Astrocyte (in vitro differentiated cells and primary cell): Measurements from ENCODE around the gene TSPAN4. TPM values are rescaled to one million over a fixed set of nuclear protein-coding genes. Genes with fewer than 3 reads are reported as not detected.
A peak's percentile ranks its signal among the peaks of the same experiment; 100 is the strongest.

Source experiments
- DNase-seq: peaks from one replicate; pipeline ENCODE4 v3.0.0-alpha.2; 2010; ENCODE audit warnings: low read depth
- FAIRE-seq: peaks from 2 replicates; lab custom pipeline; 2011; peaks lifted over from hg19 to GRCh38; lab: Jason Lieb, UNC
- H2AFZ ChIP-seq: 2 replicates; pipeline ENCODE4 v1.6.0; 2012; ENCODE audit warnings: low read depth, low read length, inconsistent platforms
- H3K27ac ChIP-seq: 2 replicates; pipeline ENCODE4 v1.5.1; 2011; ENCODE audit warnings: low read depth, low read length, inconsistent platforms
- H3K27me3 ChIP-seq: 2 replicates; pipeline ENCODE4 v1.6.0; 2011; ENCODE audit warnings: low read length, inconsistent platforms; ENCODE audit not compliant: insufficient read depth
- H3K36me3 ChIP-seq: 2 replicates; pipeline ENCODE4 v1.5.1; 2011; ENCODE audit warnings: low read length, inconsistent platforms; ENCODE audit not compliant: insufficient read depth
- H3K4me1 ChIP-seq: 2 replicates; pipeline ENCODE4 v1.5.1; 2011; ENCODE audit warnings: low read length, inconsistent platforms; ENCODE audit not compliant: insufficient read depth
- H3K4me2 ChIP-seq: 2 replicates; pipeline ENCODE4 v1.6.0; 2012; ENCODE audit warnings: low read length, inconsistent platforms
- H3K4me3 ChIP-seq: 2 replicates; pipeline ENCODE4 v1.5.1; 2011; ENCODE audit warnings: low read depth, mild to moderate bottlenecking, low read length, inconsistent platforms; ENCODE audit not compliant: insufficient read depth
- H3K79me2 ChIP-seq: 2 replicates; pipeline ENCODE4 v1.6.0; 2012; ENCODE audit warnings: mild to moderate bottlenecking, low read length, inconsistent platforms; ENCODE audit not compliant: insufficient read depth
- H3K9ac ChIP-seq: 2 replicates; pipeline ENCODE4 v1.6.0; 2012; ENCODE audit warnings: mild to moderate bottlenecking, low read length, inconsistent platforms
- H3K9me3 ChIP-seq: 2 replicates; pipeline ENCODE4 v1.5.1; 2012; ENCODE audit warnings: low read depth, mild to moderate bottlenecking, low read length, inconsistent platforms; ENCODE audit not compliant: insufficient read depth
- H4K20me1 ChIP-seq: 2 replicates; pipeline ENCODE4 v1.6.0; 2012; ENCODE audit warnings: low read length, inconsistent platforms; ENCODE audit not compliant: insufficient read depth
- H3K27ac Mint-ChIP-seq: one replicate; pipeline ENCODE4 v1.8.0; 2021; ENCODE audit warnings: mild to moderate bottlenecking, mixed read lengths; ENCODE audit not compliant: unreplicated experiment
- H3K27me3 Mint-ChIP-seq: one replicate; pipeline ENCODE4 v1.8.0; 2021; ENCODE audit warnings: low read depth, mixed read lengths; ENCODE audit not compliant: unreplicated experiment
- H3K36me3 Mint-ChIP-seq: one replicate; pipeline ENCODE4 v1.8.0; 2021; ENCODE audit warnings: low read depth, mixed read lengths; ENCODE audit not compliant: unreplicated experiment
- H3K4me1 Mint-ChIP-seq: one replicate; pipeline ENCODE4 v1.8.0; 2021; ENCODE audit warnings: low read depth, mixed read lengths; ENCODE audit not compliant: unreplicated experiment
- H3K4me3 Mint-ChIP-seq: one replicate; pipeline ENCODE4 v1.8.0; 2021; ENCODE audit warnings: mild to moderate bottlenecking, moderate library complexity, mixed read lengths; ENCODE audit not compliant: unreplicated experiment
- H3K9me3 Mint-ChIP-seq: one replicate; pipeline ENCODE4 v1.8.0; 2021; ENCODE audit warnings: mild to moderate bottlenecking, mixed read lengths; ENCODE audit not compliant: unreplicated experiment
- CTCF ChIP-seq: IDR thresholded peaks from 2 replicates; pipeline ENCODE4 v1.5.1; 2011; ENCODE audit warnings: low read depth, mild to moderate bottlenecking, inconsistent platforms, low read length, moderate library complexity; ENCODE audit not compliant: insufficient read depth
- EZH2 ChIP-seq: IDR thresholded peaks from 2 replicates; pipeline ENCODE4 v1.6.1; 2012; ENCODE audit warnings: mild to moderate bottlenecking, low read length, inconsistent platforms; ENCODE audit not compliant: insufficient read depth
- total RNA-seq: library from RNA; stranded (reverse); gene quantifications from 2 replicates; pipeline ENCODE4 v1.2.1, GENCODE V29; 2021

Gene TSPAN4
- total RNA-seq, 1 donor from 2014 or later: 69.5 TPM

DNA sequence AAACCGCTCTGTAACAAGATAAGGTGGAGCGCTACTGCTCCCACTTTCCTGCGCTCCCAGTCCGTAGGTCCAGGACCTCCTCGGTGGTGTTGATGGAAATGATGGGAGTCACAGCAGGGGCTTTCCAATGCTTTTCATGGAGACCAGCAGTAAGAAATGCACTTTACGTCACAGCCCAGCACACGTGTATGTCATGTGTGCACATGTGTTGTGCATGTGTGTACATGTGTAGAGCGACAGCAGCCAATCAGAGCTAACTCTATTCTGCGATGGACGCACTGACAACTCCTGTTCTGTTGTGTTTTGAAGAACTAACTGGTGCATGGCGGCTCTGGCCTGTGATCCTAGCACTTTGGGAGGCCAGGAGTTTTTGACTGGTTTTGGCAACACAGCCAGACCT, 66.8 kb downstream of the TSPAN4 start:
- Histone ChIP-seq H3K79me2 (peaks cover 32% of the 10 kb centered on the region), H3K36me3 (no peaks in the 10 kb centered on the region), H3K27me3 (no peaks in the 10 kb centered on the region), H3K9ac (peak overlapping the region; percentile 84), H3K4me2 (peak overlapping the region; percentile 95), H4K20me1 (peaks cover 27% of the 10 kb centered on the region), H3K4me3 (peak overlapping the region; percentile 67), H3K9me3 (no peaks in the 10 kb centered on the region), H2AFZ (no peak overlapping the region), H3K27ac (no peak overlapping the region), H3K4me1 (peaks cover 10% of the 10 kb centered on the region)
- TF ChIP-seq EZH2 (no peak), CTCF (no peak)
- Mint-ChIP-seq H3K27me3 (no peaks in the 10 kb centered on the region), H3K4me3 (peak overlapping the region; percentile 93), H3K4me1 (peaks cover 8% of the 10 kb centered on the region), H3K27ac (peak overlapping the region; percentile 18), H3K9me3 (no peaks in the 10 kb centered on the region), H3K36me3 (peaks cover 5% of the 10 kb centered on the region)
- FAIRE-seq: no peak
- no peak for DNase-seq

- Mint-ChIP-seq H3K36me3 (peaks cover 5% of the 10 kb centered on the region), H3K27ac (peak overlapping the region; percentile 62), H3K4me1 (peaks cover 8% of the 10 kb centered on the region), H3K4me3 (peak overlapping the region; percentile 93), H3K27me3 (no peaks in the 10 kb centered on the region), H3K9me3 (no peaks in the 10 kb centered on the region)
- Histone ChIP-seq H3K79me2 (peaks cover 32% of the 10 kb centered on the region), H3K4me1 (peaks cover 10% of the 10 kb centered on the region), H4K20me1 (peaks cover 23% of the 10 kb centered on the region), H2AFZ (peak overlapping the region; percentile 79), H3K4me2 (peak overlapping the region; percentile 95), H3K4me3 (peak overlapping the region; percentile 67), H3K9me3 (no peaks in the 10 kb centered on the region), H3K36me3 (no peaks in the 10 kb centered on the region), H3K27ac (peak overlapping the region; percentile 27), H3K27me3 (no peaks in the 10 kb centered on the region), H3K9ac (peak overlapping the region; percentile 84)
- DNase-seq: no peak
- TF ChIP-seq EZH2 (no peak), CTCF (no peak)
- FAIRE-seq: no peak
Observed at GRCh38 chr11:910044-910588, 67.5 kb downstream of the TSPAN4 start.

- H4K20me1 ChIP-seq: peaks cover 23% of the 10 kb centered on the region
- Mint-ChIP-seq H3K4me3 (peak within 1 kb of the TSS; percentile 93), H3K9me3 (no peaks in the 10 kb centered on the region), H3K27ac (peak within 1 kb of the TSS; percentile 62), H3K36me3 (peaks cover 5% of the 10 kb centered on the region), H3K27me3 (no peaks in the 10 kb centered on the region), H3K4me1 (peaks cover 8% of the 10 kb centered on the region)
- H3K4me3 ChIP-seq: peak within 1 kb of the TSS; percentile 67
- H3K27ac ChIP-seq: peak within 1 kb of the TSS; percentile 85
- peak; percentile 69 for DNase-seq
- H3K9ac ChIP-seq: peak within 1 kb of the TSS; percentile 84
- peaks cover 32% of the 10 kb centered on the region for H3K79me2 ChIP-seq
- H3K4me1 ChIP-seq: peaks cover 10% of the 10 kb centered on the region
- no peak for TF ChIP-seq EZH2
- TF ChIP-seq CTCF: no peak
- no peak for FAIRE-seq
- H3K4me2 ChIP-seq: peak within 1 kb of the TSS; percentile 95
- H3K9me3 ChIP-seq: no peaks in the 10 kb centered on the region
- peak within 1 kb of the TSS; percentile 87 for H2AFZ ChIP-seq
- no peaks in the 10 kb centered on the region for H3K27me3 ChIP-seq
- H3K36me3 ChIP-seq: no peaks in the 10 kb centered on the region
Observed at GRCh38 chr11:910589-911030, 68.0 kb downstream of the TSPAN4 start, which contains the start of gene CHID1. TSS of gene CHID1 (minus strand) at chr11:910810. CDS start at chr11:904816, 5,994 bp downstream.
